WTC11 (cell line): ENCODE results near the gene CDC14C.

Experiments used
- EMX1 ChIP-seq: fragments of 250-450 bp; sonication (Bioruptor Pico); IDR thresholded peaks from 2 replicates; pipeline ENCODE4 v1.8.0; 2021; ENCODE audit warnings: mild to moderate bottlenecking
- JUN ChIP-seq: sonication (generic); formaldehyde crosslinking; IDR thresholded peaks from 2 replicates; pipeline ENCODE4 v1.8.0; 2023; ENCODE audit warnings: mild to moderate bottlenecking, missing genetic modification reagents
- RELA ChIP-seq: sonication (generic); formaldehyde crosslinking; IDR thresholded peaks from 2 replicates; pipeline ENCODE4 v1.8.1; 2022; ENCODE audit warnings: missing genetic modification reagents, mild to moderate bottlenecking, borderline replicate concordance
- TEAD4 ChIP-seq: sonication (generic); formaldehyde crosslinking; IDR thresholded peaks from 2 replicates; pipeline ENCODE4 v1.8.0; 2022; ENCODE audit warnings: mild to moderate bottlenecking, missing genetic modification reagents
- ZNF317 ChIP-seq: sonication (generic); formaldehyde crosslinking; IDR thresholded peaks from 2 replicates; pipeline ENCODE4 v1.8.1; 2023; ENCODE audit warnings: low read depth, mild to moderate bottlenecking, moderate library complexity, missing genetic modification reagents, borderline replicate concordance
- TF ChIP-seq, protein P1 (sequence below): fragments of 200-600 bp; IDR thresholded peaks from 2 replicates; pipeline ENCODE4 v1.8.0; 2022; ENCODE audit warnings: antibody characterized with exemption
- TF ChIP-seq, protein P2 (sequence below): sonication (generic); formaldehyde crosslinking; IDR thresholded peaks from 2 replicates; pipeline ENCODE4 v1.8.1; 2023; ENCODE audit warnings: mild to moderate bottlenecking, missing genetic modification reagents
- TF ChIP-seq, protein P3 (sequence below): sonication (generic); formaldehyde crosslinking; IDR thresholded peaks from 2 replicates; pipeline ENCODE4 v1.8.1; 2023; ENCODE audit warnings: mild to moderate bottlenecking, missing genetic modification reagents
- TF ChIP-seq, protein P4 (sequence below): sonication (generic); formaldehyde crosslinking; IDR thresholded peaks from 2 replicates; pipeline ENCODE4 v1.8.1; 2022; ENCODE audit warnings: missing genetic modification reagents, borderline replicate concordance
- TF ChIP-seq, protein P5 (sequence below): sonication (generic); formaldehyde crosslinking; IDR thresholded peaks from 2 replicates; pipeline ENCODE4 v1.8.1; 2022; ENCODE audit warnings: low read depth, missing genetic modification reagents, borderline replicate concordance

DNA sequence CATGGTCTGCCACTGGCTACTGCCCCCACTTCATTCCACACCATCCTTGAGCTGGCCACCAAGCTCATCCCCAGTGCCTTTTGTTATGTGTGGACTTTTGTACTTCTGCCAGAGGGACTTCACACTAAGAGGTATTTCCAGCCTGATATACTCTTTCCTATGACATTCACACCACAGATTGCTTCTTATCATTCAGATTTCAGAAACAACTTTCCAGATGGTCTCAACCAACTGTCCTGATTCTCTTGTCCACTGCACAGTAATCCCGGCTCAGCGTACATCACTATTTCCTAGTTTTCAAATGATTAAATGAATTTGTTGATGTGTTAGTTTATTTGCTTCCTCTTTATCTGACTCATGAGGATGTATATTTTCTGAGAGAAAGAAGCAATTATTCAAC is 7.1 kb downstream of the CDC14C start:
- TF ChIP-seq, protein P1, sequence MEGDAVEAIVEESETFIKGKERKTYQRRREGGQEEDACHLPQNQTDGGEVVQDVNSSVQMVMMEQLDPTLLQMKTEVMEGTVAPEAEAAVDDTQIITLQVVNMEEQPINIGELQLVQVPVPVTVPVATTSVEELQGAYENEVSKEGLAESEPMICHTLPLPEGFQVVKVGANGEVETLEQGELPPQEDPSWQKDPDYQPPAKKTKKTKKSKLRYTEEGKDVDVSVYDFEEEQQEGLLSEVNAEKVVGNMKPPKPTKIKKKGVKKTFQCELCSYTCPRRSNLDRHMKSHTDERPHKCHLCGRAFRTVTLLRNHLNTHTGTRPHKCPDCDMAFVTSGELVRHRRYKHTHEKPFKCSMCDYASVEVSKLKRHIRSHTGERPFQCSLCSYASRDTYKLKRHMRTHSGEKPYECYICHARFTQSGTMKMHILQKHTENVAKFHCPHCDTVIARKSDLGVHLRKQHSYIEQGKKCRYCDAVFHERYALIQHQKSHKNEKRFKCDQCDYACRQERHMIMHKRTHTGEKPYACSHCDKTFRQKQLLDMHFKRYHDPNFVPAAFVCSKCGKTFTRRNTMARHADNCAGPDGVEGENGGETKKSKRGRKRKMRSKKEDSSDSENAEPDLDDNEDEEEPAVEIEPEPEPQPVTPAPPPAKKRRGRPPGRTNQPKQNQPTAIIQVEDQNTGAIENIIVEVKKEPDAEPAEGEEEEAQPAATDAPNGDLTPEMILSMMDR, result no peak
- TF ChIP-seq ZNF317 (CRISPR knock-in tag) (no peak), TEAD4 (CRISPR knock-in tag) (no peak), RELA (no peak), JUN (CRISPR knock-in tag) (no peak), EMX1 (CRISPR knock-in tag) (no peak)
- TF ChIP-seq, protein P2, sequence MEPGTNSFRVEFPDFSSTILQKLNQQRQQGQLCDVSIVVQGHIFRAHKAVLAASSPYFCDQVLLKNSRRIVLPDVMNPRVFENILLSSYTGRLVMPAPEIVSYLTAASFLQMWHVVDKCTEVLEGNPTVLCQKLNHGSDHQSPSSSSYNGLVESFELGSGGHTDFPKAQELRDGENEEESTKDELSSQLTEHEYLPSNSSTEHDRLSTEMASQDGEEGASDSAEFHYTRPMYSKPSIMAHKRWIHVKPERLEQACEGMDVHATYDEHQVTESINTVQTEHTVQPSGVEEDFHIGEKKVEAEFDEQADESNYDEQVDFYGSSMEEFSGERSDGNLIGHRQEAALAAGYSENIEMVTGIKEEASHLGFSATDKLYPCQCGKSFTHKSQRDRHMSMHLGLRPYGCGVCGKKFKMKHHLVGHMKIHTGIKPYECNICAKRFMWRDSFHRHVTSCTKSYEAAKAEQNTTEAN, result no peak
- TF ChIP-seq, protein P3, sequence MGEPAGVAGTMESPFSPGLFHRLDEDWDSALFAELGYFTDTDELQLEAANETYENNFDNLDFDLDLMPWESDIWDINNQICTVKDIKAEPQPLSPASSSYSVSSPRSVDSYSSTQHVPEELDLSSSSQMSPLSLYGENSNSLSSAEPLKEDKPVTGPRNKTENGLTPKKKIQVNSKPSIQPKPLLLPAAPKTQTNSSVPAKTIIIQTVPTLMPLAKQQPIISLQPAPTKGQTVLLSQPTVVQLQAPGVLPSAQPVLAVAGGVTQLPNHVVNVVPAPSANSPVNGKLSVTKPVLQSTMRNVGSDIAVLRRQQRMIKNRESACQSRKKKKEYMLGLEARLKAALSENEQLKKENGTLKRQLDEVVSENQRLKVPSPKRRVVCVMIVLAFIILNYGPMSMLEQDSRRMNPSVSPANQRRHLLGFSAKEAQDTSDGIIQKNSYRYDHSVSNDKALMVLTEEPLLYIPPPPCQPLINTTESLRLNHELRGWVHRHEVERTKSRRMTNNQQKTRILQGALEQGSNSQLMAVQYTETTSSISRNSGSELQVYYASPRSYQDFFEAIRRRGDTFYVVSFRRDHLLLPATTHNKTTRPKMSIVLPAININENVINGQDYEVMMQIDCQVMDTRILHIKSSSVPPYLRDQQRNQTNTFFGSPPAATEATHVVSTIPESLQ, result no peak
- TF ChIP-seq, protein P4, sequence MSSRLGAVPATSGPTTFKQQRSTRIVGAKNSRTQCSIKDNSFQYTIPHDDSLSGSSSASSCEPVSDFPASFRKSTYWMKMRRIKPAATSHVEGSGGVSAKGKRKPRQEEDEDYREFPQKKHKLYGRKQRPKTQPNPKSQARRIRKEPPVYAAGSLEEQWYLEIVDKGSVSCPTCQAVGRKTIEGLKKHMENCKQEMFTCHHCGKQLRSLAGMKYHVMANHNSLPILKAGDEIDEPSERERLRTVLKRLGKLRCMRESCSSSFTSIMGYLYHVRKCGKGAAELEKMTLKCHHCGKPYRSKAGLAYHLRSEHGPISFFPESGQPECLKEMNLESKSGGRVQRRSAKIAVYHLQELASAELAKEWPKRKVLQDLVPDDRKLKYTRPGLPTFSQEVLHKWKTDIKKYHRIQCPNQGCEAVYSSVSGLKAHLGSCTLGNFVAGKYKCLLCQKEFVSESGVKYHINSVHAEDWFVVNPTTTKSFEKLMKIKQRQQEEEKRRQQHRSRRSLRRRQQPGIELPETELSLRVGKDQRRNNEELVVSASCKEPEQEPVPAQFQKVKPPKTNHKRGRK (CRISPR knock-in tag), result no peak
- TF ChIP-seq, protein P5, sequence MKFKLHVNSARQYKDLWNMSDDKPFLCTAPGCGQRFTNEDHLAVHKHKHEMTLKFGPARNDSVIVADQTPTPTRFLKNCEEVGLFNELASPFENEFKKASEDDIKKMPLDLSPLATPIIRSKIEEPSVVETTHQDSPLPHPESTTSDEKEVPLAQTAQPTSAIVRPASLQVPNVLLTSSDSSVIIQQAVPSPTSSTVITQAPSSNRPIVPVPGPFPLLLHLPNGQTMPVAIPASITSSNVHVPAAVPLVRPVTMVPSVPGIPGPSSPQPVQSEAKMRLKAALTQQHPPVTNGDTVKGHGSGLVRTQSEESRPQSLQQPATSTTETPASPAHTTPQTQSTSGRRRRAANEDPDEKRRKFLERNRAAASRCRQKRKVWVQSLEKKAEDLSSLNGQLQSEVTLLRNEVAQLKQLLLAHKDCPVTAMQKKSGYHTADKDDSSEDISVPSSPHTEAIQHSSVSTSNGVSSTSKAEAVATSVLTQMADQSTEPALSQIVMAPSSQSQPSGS (CRISPR knock-in tag), result no peak
